Measurements from ENCODE around the gene LRMDA.

GRCh38 chr10:75825235-75825634 is 393.8 kb downstream of the LRMDA start:
- no peak for TF ChIP-seq CTCF (IDR thresholded peaks at IDR 0.05)
- TF ChIP-seq POLR2A (IDR thresholded peaks at IDR 0.05) = no peak
